HG03432 (cell line): ENCODE results near the gene ADAMTS19.
"Not testable (repeated sequence)": the region's sequence is repeated elsewhere in the genome, so short reads cannot be mapped to it uniquely, and the experiment has no call there.

Experiments
- ATAC-seq: cut with Tn5 transposase; IDR thresholded peaks from one replicate; pipeline ENCODE4 v1.9.1; 2021; ENCODE audit warnings: mild to moderate bottlenecking, moderate library complexity; ENCODE audit not compliant: unreplicated experiment

The ADAMTS19 gene, protein sequence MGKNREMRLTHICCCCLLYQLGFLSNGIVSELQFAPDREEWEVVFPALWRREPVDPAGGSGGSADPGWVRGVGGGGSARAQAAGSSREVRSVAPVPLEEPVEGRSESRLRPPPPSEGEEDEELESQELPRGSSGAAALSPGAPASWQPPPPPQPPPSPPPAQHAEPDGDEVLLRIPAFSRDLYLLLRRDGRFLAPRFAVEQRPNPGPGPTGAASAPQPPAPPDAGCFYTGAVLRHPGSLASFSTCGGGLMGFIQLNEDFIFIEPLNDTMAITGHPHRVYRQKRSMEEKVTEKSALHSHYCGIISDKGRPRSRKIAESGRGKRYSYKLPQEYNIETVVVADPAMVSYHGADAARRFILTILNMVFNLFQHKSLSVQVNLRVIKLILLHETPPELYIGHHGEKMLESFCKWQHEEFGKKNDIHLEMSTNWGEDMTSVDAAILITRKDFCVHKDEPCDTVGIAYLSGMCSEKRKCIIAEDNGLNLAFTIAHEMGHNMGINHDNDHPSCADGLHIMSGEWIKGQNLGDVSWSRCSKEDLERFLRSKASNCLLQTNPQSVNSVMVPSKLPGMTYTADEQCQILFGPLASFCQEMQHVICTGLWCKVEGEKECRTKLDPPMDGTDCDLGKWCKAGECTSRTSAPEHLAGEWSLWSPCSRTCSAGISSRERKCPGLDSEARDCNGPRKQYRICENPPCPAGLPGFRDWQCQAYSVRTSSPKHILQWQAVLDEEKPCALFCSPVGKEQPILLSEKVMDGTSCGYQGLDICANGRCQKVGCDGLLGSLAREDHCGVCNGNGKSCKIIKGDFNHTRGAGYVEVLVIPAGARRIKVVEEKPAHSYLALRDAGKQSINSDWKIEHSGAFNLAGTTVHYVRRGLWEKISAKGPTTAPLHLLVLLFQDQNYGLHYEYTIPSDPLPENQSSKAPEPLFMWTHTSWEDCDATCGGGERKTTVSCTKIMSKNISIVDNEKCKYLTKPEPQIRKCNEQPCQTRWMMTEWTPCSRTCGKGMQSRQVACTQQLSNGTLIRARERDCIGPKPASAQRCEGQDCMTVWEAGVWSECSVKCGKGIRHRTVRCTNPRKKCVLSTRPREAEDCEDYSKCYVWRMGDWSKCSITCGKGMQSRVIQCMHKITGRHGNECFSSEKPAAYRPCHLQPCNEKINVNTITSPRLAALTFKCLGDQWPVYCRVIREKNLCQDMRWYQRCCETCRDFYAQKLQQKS

DNA sequence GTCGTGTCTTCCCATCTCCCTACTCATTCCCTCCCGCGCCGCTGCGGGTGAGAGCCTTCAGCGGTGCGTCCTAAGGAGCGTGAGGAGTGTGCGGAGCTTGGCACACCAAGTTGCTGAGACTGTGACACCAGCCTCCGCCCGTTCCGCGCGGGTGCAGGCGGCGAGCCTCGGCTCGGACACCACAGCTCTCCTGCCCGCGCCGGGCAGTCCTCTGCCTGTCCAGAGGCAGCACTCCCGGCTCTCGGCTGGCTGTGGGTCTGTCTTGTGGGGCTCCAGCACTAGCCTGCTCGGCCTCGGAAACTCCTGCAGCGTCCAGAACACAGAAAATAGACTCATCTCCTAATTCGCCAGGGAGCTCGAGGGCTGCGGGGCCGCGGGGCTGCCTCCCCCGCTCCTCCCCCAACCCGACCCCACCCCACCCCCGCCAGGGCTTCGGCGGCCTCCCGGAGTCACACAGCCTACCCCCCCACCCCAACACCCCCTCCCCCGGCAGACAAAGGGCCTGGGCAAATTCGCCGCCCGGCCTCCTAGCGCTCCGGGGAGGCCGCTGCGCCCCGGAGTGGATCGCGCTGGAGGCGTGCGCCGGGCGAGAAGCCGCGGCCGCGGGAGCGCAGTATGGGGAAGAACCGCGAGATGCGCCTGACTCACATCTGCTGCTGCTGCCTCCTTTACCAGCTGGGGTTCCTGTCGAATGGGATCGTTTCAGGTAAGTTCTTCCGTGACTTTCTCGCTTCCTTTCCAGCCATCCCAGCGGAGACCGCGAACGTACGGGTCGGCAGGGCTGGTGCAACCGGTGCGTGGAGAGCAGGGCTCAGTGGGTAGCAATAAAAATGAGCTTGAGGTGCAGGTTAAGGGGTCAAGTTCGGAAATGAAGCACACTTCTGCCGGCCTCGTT lies at the start of gene ADAMTS19:
ADAMTS19 (plus strand) TSS at position 522 of the 895 bp plus-strand sequence; CDS start at position 616, 94 bp downstream.
- peak; percentile 60 for ATAC-seq

DNA sequence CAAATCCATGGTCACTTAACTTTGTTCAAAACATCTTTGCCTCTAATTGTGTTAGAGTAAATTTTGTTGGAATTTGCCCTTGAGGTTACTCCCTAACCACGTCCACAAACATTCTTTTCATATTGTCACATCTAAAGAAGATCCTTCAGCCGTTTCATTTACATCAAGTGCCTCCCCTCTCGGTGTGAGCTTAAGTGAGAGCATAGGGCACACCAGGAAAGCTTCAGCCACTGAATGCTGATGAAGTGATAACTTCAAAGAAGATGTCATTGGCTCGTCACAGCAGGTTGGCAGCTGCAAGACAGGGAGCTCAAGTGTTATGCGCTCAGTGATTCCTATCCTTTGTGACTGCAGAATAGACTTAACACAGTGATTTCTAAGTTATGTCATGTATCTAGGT lies 49.6 kb upstream of the ADAMTS19 start:
- ATAC-seq, result no peak

DNA sequence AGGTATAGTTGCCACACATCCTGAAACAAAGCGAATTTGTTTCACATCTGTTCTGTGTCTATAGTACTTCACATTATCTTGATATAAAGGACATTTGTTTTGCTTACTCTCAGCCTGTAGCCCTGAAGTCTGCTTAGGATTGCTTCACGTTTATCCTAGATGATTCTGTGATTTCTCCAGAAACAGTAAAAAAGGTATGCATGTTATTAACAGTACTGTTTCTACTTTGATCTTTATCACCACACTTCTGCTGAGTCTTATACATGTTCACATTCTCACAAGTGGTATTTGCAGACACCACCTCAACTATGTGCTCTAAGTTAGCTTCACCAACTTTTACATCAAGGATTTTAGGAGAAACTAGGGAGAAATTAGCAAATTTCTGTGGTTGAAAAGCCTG lies 47.4 kb upstream of the ADAMTS19 start:
- no peak for ATAC-seq

DNA sequence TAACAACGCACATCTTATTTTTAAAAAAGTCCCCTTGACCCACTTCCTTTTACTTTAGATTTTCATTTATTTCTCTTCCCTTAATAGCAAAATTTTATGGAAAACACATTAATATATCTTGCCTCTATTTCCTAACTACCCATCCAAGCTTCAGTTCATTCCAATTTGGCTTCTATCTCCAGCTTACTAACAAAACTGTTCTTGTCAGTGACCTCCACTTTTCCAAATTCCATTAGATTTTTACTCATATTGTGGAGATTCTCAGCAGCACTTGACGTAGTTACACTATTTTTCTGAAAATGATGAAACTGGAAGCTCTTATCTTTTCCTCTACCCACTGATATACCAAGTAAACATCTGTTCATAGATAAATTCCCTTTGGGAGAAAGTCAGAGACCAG lies 46.5 kb upstream of the ADAMTS19 start:
- no peak for ATAC-seq

DNA sequence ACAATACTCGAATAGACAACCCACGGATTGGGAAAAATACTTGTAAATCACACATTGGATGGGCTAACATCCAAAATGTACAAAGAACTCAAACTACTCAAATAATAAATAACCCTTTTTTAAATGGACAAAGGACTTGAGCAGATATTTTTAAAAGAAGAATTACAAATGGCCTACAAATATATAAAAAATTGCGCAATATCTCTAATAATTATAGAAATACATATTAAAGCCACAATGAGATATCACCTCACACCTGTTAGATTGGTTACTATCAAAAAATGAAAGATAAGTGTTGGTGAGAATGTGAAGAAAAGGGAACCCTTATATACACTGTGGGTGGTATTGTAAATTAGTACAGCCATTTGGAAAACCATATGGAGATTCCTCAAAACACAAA lies 40.8 kb upstream of the ADAMTS19 start:
- ATAC-seq, result no peak

DNA sequence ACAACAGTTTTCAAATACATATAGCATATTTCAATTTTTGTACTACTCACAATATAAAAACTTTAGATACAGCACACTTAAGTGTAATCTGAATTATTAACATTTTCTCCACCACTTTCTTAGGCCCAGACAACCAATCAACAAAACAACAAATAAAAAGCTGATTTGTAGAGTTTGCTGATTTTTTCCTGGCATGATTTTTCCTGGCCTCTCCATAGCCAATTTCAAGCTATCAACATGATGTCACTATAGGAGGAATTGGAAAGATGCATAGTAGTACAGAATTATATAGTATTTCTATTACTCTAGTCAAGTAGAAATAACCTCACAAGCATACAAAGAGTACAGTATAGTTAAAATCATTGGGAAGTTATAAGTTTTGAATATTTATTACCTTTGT lies 35.1 kb upstream of the ADAMTS19 start:
- ATAC-seq, result no peak

DNA sequence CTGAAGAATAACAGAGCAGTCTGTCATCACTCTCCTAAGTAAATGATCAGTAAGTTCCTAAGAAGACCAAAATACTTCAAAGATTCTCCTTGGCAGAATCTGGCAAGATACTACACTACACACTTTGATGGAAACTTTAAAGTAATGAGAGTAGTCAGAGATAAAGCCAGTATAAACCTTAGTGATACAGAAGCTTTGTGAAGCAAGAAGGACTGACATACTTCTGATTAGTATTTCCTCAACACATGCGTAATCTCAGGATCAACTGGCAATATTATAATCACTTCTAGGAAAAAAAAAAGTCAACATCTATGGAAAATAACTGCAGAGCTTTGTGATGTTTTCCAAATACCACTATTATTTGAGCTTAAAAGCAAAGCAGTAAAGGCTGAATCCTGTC lies 34.0 kb upstream of the ADAMTS19 start:
- ATAC-seq, result no peak

DNA sequence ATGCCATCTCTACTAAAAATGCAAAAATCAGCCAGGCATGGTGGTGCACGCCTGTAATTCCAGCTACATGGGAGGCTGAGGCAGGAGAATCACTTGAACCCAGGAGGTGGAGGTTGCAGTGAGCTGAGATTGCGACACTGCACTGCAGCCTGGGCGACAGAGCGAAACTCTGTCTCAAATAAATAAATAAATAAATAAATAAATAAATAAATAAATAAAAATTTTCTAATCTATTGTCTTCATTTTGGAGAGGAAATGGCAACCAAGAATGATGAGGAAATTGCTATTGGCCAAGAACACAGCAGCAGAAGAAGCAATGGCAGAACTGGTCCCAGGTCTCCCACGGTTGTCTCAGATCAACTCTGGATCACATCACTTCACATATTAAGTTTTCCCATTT lies 31.5 kb upstream of the ADAMTS19 start:
- ATAC-seq, result not testable (repeated sequence)

DNA sequence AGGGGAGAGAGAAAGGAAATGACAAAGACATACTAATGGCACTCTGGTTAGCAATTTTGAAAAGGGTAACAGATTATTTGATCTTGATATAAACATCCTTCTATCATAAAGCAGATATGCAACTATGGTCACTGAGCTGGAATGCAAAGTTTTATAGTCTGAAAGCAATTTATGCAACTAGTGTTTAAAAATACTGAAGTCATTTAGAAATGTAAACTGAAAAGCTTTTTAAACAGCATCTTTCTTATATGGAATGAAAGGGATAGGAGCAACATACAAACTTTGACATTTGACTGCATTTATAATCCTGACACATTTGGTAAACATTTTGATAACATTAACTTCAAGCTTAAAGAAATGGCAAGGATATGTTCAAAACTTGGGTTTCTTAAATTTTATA lies 28.7 kb upstream of the ADAMTS19 start:
- no peak for ATAC-seq

DNA sequence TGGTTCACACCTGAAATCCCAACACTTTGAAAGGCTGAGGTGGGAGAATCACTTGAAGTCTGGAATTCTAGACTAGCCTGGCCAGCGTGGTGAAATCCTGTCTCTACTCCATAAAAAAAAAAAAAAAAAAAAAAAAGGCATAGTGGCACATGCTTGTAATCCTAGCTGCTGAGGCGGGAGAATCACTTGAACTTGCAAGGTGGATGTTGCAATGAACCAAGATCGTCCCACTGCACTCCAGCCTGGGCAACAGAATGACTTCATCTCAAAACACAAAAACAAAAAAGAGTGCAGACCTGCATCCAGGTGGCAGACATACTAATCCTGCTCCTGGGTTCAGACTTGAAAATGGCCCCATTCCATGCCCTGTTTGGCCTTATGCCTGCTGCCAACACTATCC lies 21.8 kb upstream of the ADAMTS19 start:
- ATAC-seq, result no peak

DNA sequence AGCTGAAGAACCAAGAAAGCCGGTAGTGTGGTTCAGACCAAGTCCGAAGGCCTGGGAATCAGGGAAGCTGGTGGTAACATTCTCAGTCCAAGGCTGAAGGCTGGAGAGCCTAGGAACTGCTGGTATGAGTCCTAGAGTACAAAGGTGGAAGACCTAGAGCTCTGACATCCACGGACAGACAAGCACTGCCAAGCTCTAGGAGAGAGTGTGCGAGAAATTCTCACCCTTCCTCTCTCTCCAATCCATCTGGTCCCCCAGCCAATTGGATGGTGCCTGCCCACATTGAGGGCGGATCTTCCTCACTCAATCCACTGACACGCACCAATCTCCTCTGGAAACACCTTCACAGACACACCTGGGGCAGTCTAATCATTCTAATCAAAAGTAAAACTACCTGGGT lies 19.7 kb upstream of the ADAMTS19 start:
- ATAC-seq, result no peak

DNA sequence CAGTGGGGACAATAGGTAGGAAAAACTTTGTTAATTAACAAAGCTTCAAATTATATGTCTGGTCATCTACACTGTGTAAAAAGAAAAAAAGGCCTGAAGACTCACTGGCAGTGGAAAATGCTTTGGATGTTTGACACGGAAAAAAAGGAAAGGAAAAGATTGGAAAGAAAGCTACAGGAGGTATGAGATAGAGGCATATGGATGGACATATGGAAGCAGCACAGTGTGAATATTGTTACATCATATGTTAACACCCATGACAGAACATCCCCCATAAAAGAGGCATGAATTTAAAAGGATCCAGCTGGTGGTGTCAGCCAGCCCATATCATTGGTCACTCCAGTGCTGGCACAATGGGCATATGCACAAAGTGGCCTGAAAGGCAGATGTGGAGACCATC lies 19.0 kb upstream of the ADAMTS19 start:
- no peak for ATAC-seq

DNA sequence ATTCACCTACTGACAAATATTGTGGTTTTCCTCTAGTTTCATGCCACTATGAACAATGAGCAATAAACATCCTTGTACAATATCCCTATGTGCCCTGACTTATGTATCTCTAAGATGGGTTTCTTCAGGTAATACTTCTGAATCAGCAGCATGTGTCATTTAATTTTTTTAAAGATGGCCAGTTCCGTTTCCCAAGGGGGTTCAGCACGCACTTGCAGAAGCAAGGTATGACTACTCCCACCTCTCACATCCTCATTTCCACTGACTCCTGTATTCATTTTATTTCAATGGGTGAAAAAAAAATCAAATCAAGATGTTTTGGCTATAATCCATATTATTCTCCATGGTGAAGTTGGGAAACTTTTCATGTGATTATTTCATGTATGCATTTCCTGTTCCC lies 14.7 kb upstream of the ADAMTS19 start:
- peak; percentile 57 for ATAC-seq

DNA sequence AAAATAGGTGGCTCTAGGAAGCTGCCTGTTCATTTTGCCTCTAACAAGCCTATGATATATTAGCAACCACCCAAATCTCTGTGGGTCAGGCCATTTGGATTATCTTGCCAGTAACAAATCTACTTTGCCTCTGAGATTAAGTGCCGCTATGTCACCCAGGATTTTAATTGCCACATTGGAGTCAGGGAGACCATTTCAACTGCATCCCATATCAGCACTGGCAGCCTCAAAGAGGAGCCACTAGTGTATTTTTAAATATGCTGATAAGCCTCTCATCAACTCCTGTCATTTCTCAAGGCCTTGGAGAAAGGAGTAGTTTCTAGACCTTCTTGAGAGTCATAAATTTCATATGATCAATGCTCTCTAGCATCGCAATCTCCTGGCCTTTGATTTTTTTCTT lies 12.1 kb upstream of the ADAMTS19 start:
- ATAC-seq, result no peak

DNA sequence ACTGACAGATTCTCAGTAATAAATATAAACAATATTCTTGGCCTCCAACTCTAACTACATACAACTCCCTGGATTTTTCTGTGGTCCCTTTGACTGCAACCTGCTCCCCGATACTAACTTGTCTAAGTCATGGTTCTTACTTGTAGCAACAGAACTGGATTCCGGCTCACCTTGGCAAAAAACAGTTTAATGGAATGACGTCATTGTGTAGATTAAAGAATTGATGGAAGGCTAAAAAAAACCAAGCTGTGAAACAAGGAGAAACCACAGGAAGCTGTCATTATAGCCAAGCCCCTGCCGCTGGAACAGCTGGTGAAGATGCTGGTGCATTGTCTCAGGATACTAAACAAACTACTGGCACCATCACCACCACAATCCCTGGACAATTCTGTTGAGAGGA lies 11.4 kb upstream of the ADAMTS19 start:
- ATAC-seq, result no peak

DNA sequence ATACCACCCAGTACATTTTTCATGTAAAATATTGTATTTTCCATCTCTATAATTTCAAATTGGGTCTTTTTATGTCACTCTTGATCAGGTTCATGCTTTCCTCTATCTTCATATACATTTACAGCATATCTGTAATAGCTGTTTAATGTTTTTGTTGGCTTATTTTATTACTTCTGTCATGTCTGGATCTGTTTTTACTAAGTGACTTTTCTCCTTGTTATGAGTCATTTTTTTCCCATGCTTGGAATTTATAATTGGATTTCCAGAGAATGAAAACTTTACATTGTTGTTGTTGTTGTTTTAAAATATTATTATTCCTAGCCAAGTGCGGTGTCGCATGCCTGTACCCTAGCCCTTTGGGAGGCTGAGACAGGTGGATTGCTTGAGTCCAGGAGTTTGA lies 5.6 kb upstream of the ADAMTS19 start:
- ATAC-seq, result no peak

DNA sequence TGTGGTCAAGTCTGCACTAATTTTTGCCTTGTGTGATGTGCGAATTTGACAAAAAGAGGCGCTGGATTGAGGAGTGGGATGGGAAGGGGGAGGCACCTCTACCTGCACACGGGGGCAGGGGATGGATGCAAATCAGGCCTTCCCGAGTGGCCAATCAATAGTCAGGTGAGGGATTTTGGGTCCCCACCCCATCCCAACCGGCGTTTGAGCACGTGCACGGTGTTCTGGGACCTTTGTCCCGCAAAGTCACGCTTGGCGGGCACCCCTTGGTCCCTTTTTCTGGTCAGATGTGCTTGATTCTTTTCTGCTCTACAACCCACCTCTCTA lies 685 bp upstream of the ADAMTS19 start:
- ATAC-seq, result no peak

DNA sequence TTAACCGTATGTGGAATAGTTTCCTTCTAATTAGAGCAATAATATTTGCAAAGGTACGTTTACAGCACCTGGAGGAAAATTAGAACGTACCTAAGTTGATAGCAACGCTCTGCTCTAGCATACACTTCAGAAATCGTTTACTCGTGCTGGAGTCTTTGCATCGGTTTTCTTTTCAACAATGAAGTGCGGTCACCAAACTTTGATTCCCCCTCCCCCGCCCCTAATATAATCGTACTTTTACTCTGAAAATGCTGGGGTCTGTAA lies 506 bp downstream of the ADAMTS19 start:
- ATAC-seq, result peak; percentile 2

DNA sequence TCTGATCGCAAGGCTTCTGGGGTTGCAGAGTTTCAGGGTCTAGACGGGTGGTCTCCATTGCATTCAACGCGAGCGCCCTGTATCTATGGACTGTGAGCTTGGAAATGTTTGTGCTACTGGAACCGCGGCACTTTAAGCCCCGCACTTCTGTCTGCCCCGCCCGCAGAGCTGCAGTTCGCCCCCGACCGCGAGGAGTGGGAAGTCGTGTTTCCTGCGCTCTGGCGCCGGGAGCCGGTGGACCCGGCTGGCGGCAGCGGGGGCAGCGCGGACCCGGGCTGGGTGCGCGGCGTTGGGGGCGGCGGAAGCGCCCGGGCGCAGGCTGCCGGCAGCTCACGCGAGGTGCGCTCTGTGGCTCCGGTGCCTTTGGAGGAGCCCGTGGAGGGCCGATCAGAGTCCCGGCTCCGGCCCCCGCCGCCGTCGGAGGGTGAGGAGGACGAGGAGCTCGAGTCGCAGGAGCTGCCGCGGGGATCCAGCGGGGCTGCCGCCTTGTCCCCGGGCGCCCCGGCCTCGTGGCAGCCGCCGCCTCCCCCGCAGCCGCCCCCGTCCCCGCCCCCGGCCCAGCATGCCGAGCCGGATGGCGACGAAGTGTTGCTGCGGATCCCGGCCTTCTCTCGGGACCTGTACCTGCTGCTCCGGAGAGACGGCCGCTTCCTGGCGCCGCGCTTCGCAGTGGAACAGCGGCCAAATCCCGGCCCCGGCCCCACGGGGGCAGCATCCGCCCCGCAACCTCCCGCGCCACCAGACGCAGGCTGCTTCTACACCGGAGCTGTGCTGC lies 1.0 kb downstream of the ADAMTS19 start:
- peak; percentile 42 for ATAC-seq

DNA sequence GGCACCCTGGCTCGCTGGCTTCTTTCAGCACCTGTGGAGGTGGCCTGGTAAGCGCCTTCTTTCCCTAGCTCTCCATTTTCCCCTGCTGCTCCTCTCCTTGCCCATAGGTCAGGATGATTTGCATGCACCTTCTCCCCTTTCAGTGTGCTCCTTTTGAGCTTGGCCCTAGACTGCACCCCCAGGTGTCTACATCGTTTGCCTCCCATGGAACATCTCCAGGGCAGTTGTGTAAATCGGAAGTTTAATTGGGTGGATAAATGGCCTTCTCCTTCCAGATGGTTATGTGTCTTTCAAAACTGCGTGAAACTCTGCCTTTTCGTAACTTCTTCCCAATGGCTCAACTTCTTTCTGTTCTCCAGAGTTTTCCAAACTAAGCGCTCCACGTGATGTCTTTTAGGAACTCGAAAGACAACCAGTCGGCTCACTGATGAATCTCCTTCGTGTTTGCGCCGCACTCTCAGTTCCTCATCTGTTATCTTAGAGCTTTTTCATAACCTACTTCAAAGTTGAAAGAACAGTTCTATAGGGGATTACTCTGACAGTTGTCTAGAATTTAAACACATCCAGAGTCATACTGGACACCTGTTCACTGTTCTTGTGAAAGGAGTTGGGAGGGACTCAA lies 1.7 kb downstream of the ADAMTS19 start:
- peak; percentile 51 for ATAC-seq
